K562 (cell line): ENCODE results near the gene RPL22. TPM values are rescaled to one million over a fixed set of nuclear protein-coding genes. Genes with fewer than 3 reads are reported as not detected.

ENCODE experiments used
- BRCA1 ChIP-seq, 2 experiments: fragments of 450-650 bp in 1 of 2; sonication (generic) in 1 of 2; formaldehyde crosslinking in 1 of 2; IDR thresholded peaks; 2 replicates each; pipeline versions ENCODE4 v1.5.0 to v1.6.1; 2017 to 2020; ENCODE audit warnings: mild to moderate bottlenecking in 1 of 2, missing genetic modification reagents in 1 of 2
- CCNT2 ChIP-seq: IDR thresholded peaks from 2 replicates; pipeline ENCODE4 v1.6.1; 2011; ENCODE audit warnings: borderline replicate concordance, low read depth, mild to moderate bottlenecking, moderate library complexity, mixed read lengths, low read length; ENCODE audit not compliant: insufficient read length; ENCODE audit errors: extremely low read depth
- E2F3 ChIP-seq: fragments of 250-450 bp; sonication (Bioruptor Pico); IDR thresholded peaks from 2 replicates; pipeline ENCODE4 v1.4.0; 2020; ENCODE audit warnings: mild to moderate bottlenecking
- PHF20 ChIP-seq: fragments of 450-650 bp; IDR thresholded peaks from 2 replicates; pipeline ENCODE4 v1.6.1; 2018; ENCODE audit not compliant: partially characterized antibody
- PYGO2 ChIP-seq: fragments of 450-650 bp; IDR thresholded peaks from 2 replicates; pipeline ENCODE4 v1.6.1; 2016; ENCODE audit warnings: mild to moderate bottlenecking, missing genetic modification characterization, moderate library complexity, missing compliant biosample characterization
- SAFB ChIP-seq: fragments of 200-400 bp; formaldehyde crosslinking; IDR thresholded peaks from 2 replicates; pipeline ENCODE4 v1.6.1; 2017; ENCODE audit warnings: low read depth, low read length, borderline replicate concordance
- SMAD4 ChIP-seq: fragments of 250-450 bp; sonication (Bioruptor Pico); conservative IDR thresholded peaks from 2 replicates; pipeline ENCODE4 v1.8.0; 2021; ENCODE audit warnings: inconsistent platforms, mild to moderate bottlenecking, moderate library complexity
- SMARCA5 ChIP-seq: fragments of 450-650 bp; IDR thresholded peaks from 2 replicates; pipeline ENCODE4 v1.6.1; 2016
- SMARCE1 ChIP-seq: fragments of 450-650 bp; IDR thresholded peaks from 2 replicates; pipeline ENCODE4 v1.7.1; 2016; ENCODE audit warnings: mild to moderate bottlenecking
- SPI1 ChIP-seq: IDR thresholded peaks from 2 replicates; pipeline ENCODE4 v1.6.1; 2011; ENCODE audit warnings: low read depth, low read length, control low read depth, borderline replicate concordance
- SRSF9 ChIP-seq: fragments of 200-400 bp; formaldehyde crosslinking; IDR thresholded peaks from 2 replicates; pipeline ENCODE4 v1.6.1; 2017; ENCODE audit warnings: low read depth, low read length, borderline replicate concordance
- TAF1 ChIP-seq: IDR thresholded peaks from 2 replicates; pipeline ENCODE4 v1.6.1; 2011; ENCODE audit warnings: mild to moderate bottlenecking, low read length, moderate library complexity; ENCODE audit not compliant: insufficient read depth, control insufficient read depth, severe bottlenecking; ENCODE audit errors: extremely low read depth
- TAL1 ChIP-seq: fragments of 450-650 bp; IDR thresholded peaks from 2 replicates; pipeline ENCODE4 v1.6.1; 2016; ENCODE audit warnings: mild to moderate bottlenecking
- U2AF1 ChIP-seq: fragments of 200-400 bp; formaldehyde crosslinking; optimal IDR thresholded peaks from 2 replicates; pipeline ENCODE3; 2017; ENCODE audit warnings: mild to moderate bottlenecking, low read depth, low read length, moderate library complexity
- ZBTB8A ChIP-seq: fragments of 450-650 bp; IDR thresholded peaks from 2 replicates; pipeline ENCODE4 v1.6.1; 2018; ENCODE audit warnings: mild to moderate bottlenecking, moderate library complexity; ENCODE audit not compliant: partially characterized antibody
- ZC3H4 ChIP-seq: sonication (generic); formaldehyde crosslinking; IDR thresholded peaks from 2 replicates; pipeline ENCODE4 v1.9.0; 2021; ENCODE audit warnings: missing genetic modification reagents, borderline replicate concordance
- ZNF133 ChIP-seq: fragments of 250-450 bp; sonication (Bioruptor Pico); IDR thresholded peaks from 2 replicates; pipeline ENCODE4 v1.4.0; 2020; ENCODE audit warnings: mild to moderate bottlenecking
- ZNF143 ChIP-seq: sonication (generic); formaldehyde crosslinking; IDR thresholded peaks from 2 replicates; pipeline ENCODE4 v1.9.0; 2022; ENCODE audit warnings: mild to moderate bottlenecking, missing genetic modification reagents
- polyA plus RNA-seq, 8 experiments: library from polyadenylated mRNA; depleted of rRNA in 4 of 8; stranded (reverse) in 5 of 8; unstranded in 3 of 8; fragments of >200 nt; fragmentation: Nextera tagmentation in 2 of 8; fragmentation: Illumina TruSeq in 1 of 8; extraction: Ambion mirVana in 2 of 8; extraction: Trizol in 1 of 8; gene quantifications; 2 replicates each; pipeline versions ENCODE4 v1.2.1 to v1.2.3, GENCODE V29; 2011 to 2014; ENCODE audit warnings: inconsistent platforms in 1 of 8, missing spikeins in 1 of 8
- total RNA-seq, 7 experiments: library from RNA; depleted of rRNA in 6 of 7; stranded (reverse); fragments of >200 nt in 6 of 7; fragmentation: Illumina TruSeq in 2 of 7; extraction: Trizol in 2 of 7; gene quantifications; 2 replicates each; pipeline versions ENCODE4 v1.2.1 to v1.2.3, GENCODE V29; 2011 to 2021; ENCODE audit warnings: low replicate concordance in 1 of 7
- TF ChIP-seq, protein P1 (sequence below): IDR thresholded peaks from 2 replicates; pipeline ENCODE4 v1.6.1; 2011; ENCODE audit not compliant: insufficient read length; ENCODE audit errors: extremely low read depth
- TF ChIP-seq, protein P2 (sequence below): fragments of 250-450 bp; sonication (Bioruptor Pico); IDR thresholded peaks from 2 replicates; pipeline ENCODE4 v1.4.0; 2020; ENCODE audit warnings: mild to moderate bottlenecking, moderate library complexity
- TF ChIP-seq, protein P3 (sequence below), 2 experiments: fragments of 200-800 bp in 1 of 2; sonication (Bioruptor generic) in 1 of 2; sonication (generic) in 1 of 2; formaldehyde crosslinking in 1 of 2; IDR thresholded peaks in 1 of 2; conservative IDR thresholded peaks in 1 of 2; 2 replicates each; pipeline versions ENCODE4 v1.5.0 to v1.6.1; 2016 to 2020; ENCODE audit warnings: missing compliant biosample characterization in 1 of 2, missing genetic modification characterization in 1 of 2, missing genetic modification reagents in 1 of 2
- TF ChIP-seq, protein P4 (sequence below): sonication (generic); formaldehyde crosslinking; IDR thresholded peaks from 2 replicates; pipeline ENCODE4 v1.9.0; 2022; ENCODE audit warnings: mild to moderate bottlenecking, missing genetic modification reagents

Gene RPL22
- total and polyA plus RNA-seq, 9 of the 15 experiments (the other 6 are each of a cell fraction or from before 2014, with no cell fraction given): 467 to 1,165 (median 607) TPM

DNA sequence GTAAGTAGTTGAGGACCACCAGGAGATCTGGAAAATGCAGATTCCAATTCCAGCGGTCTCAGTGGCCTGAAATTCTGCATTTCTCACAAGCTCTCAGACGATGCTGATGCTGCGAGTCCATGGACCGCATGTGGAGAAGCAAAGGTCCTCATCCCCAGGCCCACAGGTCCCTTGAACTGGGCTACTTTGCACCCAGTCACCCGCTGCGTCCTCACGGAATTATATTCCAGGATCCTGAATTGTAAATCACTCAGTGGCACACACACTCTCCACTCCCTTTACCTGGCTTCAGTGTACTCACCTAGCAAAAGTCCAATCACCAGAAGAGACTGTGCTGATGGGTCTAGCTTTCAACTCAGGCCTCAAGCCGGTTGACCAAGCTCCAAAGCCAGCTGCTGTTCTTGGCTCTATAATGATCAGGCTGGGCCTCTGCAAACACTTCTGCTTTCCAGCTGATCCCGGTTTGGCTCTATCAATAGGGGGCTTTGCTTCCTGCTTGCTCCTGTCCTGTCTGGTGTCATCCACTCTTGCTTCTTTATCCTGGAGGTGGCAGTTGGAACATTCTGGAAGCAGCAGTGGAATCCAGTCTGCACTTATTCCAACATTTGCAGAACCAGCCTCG is 904 bp upstream of the RPL22 start (continued):
- TF ChIP-seq E2F3: no peak
- peak; percentile 3; the same call in 1 of the 2 replicates for TF ChIP-seq SMARCE1
- no peak for TF ChIP-seq BRCA1 (IDR thresholded peaks at IDR 0.05)
- no peak for TF ChIP-seq BRCA1 (CRISPR knock-in tag; IDR thresholded peaks at IDR 0.05)
- TF ChIP-seq, protein P1, sequence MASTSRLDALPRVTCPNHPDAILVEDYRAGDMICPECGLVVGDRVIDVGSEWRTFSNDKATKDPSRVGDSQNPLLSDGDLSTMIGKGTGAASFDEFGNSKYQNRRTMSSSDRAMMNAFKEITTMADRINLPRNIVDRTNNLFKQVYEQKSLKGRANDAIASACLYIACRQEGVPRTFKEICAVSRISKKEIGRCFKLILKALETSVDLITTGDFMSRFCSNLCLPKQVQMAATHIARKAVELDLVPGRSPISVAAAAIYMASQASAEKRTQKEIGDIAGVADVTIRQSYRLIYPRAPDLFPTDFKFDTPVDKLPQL: no peak
- no peak for TF ChIP-seq SMAD4 (CRISPR knock-in tag)
- no peak for TF ChIP-seq SAFB
- TF ChIP-seq SRSF9: no peak
- TF ChIP-seq TAF1: no peak
- no peak for TF ChIP-seq ZNF133 (CRISPR knock-in tag)
- TF ChIP-seq ZNF143 (CRISPR knock-in tag): no peak
- TF ChIP-seq, protein P2, sequence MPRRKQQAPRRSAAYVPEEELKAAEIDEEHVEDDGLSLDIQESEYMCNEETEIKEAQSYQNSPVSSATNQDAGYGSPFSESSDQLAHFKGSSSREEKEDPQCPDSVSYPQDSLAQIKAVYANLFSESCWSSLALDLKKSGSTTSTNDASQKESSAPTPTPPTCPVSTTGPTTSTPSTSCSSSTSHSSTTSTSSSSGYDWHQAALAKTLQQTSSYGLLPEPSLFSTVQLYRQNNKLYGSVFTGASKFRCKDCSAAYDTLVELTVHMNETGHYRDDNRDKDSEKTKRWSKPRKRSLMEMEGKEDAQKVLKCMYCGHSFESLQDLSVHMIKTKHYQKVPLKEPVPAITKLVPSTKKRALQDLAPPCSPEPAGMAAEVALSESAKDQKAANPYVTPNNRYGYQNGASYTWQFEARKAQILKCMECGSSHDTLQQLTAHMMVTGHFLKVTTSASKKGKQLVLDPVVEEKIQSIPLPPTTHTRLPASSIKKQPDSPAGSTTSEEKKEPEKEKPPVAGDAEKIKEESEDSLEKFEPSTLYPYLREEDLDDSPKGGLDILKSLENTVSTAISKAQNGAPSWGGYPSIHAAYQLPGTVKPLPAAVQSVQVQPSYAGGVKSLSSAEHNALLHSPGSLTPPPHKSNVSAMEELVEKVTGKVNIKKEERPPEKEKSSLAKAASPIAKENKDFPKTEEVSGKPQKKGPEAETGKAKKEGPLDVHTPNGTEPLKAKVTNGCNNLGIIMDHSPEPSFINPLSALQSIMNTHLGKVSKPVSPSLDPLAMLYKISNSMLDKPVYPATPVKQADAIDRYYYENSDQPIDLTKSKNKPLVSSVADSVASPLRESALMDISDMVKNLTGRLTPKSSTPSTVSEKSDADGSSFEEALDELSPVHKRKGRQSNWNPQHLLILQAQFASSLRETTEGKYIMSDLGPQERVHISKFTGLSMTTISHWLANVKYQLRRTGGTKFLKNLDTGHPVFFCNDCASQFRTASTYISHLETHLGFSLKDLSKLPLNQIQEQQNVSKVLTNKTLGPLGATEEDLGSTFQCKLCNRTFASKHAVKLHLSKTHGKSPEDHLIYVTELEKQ (CRISPR knock-in tag): 0 out of 2 replicates have a peak, but pooled peaks have one; percentile 46
- no peak for TF ChIP-seq U2AF1
- no peak for TF ChIP-seq ZBTB8A
- TF ChIP-seq PYGO2 (tag): no peak
- TF ChIP-seq SPI1: peak; percentile 73; the same call in 1 of the 2 replicates
- no peak; the same call in 1 of the 2 replicates for TF ChIP-seq TAL1
- no peak for TF ChIP-seq SMARCA5
- no peak for TF ChIP-seq PHF20
- TF ChIP-seq, protein P3, sequence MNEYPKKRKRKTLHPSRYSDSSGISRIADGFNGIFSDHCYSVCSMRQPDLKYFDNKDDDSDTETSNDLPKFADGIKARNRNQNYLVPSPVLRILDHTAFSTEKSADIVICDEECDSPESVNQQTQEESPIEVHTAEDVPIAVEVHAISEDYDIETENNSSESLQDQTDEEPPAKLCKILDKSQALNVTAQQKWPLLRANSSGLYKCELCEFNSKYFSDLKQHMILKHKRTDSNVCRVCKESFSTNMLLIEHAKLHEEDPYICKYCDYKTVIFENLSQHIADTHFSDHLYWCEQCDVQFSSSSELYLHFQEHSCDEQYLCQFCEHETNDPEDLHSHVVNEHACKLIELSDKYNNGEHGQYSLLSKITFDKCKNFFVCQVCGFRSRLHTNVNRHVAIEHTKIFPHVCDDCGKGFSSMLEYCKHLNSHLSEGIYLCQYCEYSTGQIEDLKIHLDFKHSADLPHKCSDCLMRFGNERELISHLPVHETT (CRISPR knock-in tag; conservative IDR thresholded peaks at IDR 0.05 in 1 of 2, IDR thresholded peaks at IDR 0.05 in 1 of 2): no peak
- no peak for TF ChIP-seq ZC3H4 (CRISPR knock-in tag)
- TF ChIP-seq CCNT2: no peak
- TF ChIP-seq, protein P4, sequence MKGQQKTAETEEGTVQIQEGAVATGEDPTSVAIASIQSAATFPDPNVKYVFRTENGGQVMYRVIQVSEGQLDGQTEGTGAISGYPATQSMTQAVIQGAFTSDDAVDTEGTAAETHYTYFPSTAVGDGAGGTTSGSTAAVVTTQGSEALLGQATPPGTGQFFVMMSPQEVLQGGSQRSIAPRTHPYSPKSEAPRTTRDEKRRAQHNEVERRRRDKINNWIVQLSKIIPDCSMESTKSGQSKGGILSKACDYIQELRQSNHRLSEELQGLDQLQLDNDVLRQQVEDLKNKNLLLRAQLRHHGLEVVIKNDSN: no peak
